Rectal smooth muscle tissue (tissue), 1 donor: ENCODE results near the gene SMC3.
"Not testable (repeated sequence)": the region's sequence is repeated elsewhere in the genome, so short reads cannot be mapped to it uniquely, and the experiment has no call there.

Source experiments
- H3K27ac ChIP-seq: one replicate; pipeline ENCODE4 v1.7.0; 2013; ENCODE audit warnings: low read depth, low read length, inconsistent platforms
- H3K27me3 ChIP-seq: one replicate; pipeline ENCODE4 v1.7.0; 2013; ENCODE audit warnings: low read length; ENCODE audit not compliant: control insufficient read depth, insufficient read depth
- H3K36me3 ChIP-seq: one replicate; pipeline ENCODE4 v1.7.0; 2013; ENCODE audit warnings: low read length; ENCODE audit not compliant: control insufficient read depth, insufficient read depth
- H3K4me1 ChIP-seq: one replicate; pipeline ENCODE4 v1.7.0; 2013; ENCODE audit warnings: low read length; ENCODE audit not compliant: control insufficient read depth, insufficient read depth
- H3K4me3 ChIP-seq: one replicate; pipeline ENCODE4 v1.7.0; 2013; ENCODE audit warnings: low read length
- H3K9ac ChIP-seq: one replicate; pipeline ENCODE4 v1.7.0; 2013; ENCODE audit warnings: low read length

Gene SMC3

GRCh38 chr10:110638319-110638718 lies 70.8 kb downstream of the SMC3 start:
- H3K36me3 ChIP-seq: no peaks in the 10 kb centered on the region
- H3K9ac ChIP-seq: no peak overlapping the region
- H3K27me3 ChIP-seq: peaks cover 6% of the 10 kb centered on the region
- H3K4me1 ChIP-seq: peaks cover 14% of the 10 kb centered on the region
- H3K27ac ChIP-seq: no peak overlapping the region
- H3K4me3 ChIP-seq: no peak overlapping the region

DNA sequence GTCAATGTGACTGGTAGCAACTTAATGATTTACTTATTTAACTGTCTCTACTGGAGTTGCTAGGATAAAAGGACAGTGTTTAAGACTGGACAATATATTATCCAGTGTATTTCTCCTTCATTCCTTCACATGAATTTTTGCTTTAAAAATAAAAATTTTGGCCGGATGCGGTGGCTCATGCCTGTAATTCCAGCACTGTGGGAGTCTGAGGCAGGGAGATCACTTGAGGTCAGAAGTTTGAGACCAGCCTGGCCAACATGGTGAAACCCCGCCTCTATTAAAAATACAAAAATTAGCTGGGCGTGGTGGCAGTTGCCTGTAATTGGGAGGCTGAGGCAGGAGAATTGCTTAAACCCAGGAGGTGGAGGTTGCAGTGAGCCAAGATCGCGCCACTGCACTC lies 71.6 kb downstream of the SMC3 start:
- peaks cover 14% of the 10 kb centered on the region for H3K4me1 ChIP-seq
- H3K36me3 ChIP-seq, H3K4me3 ChIP-seq, H3K27me3 ChIP-seq, H3K27ac ChIP-seq, H3K9ac ChIP-seq: not testable (repeated sequence)

GRCh38 chr10:110639858-110640257 lies 72.4 kb downstream of the SMC3 start:
- H3K4me3 ChIP-seq, H3K27me3 ChIP-seq, H3K36me3 ChIP-seq, H3K27ac ChIP-seq, H3K9ac ChIP-seq: not testable (repeated sequence)
- peaks cover 14% of the 10 kb centered on the region for H3K4me1 ChIP-seq

DNA sequence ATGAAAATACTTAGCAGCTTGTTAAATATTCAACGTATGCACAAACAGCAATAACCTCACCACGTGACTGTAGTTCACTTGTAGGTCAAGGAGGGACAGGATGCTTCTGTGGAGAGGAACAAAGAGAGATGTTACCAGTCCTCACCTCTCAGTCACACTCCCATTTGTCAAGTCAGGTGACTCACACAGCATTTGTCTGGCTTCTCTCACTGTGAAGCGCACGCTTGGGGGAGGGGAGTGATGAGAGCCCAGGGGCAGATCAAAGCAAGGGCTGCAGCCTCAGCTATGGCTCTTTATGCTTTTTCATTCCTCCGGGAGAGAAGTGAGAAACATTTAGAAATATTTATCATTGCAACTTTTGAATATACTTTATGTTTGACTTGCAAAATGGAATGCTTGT lies 73.8 kb downstream of the SMC3 start:
- Histone ChIP-seq H3K4me1 (peaks cover 14% of the 10 kb centered on the region), H3K36me3 (no peaks in the 10 kb centered on the region), H3K27me3 (peaks cover 10% of the 10 kb centered on the region), H3K4me3 (no peak overlapping the region), H3K27ac (peak overlapping the region; percentile 64), H3K9ac (no peak overlapping the region)

GRCh38 chr10:110642204-110643034 lies 74.9 kb downstream of the SMC3 start:
- no peak overlapping the region for H3K9ac ChIP-seq
- H3K27me3 ChIP-seq: peaks cover 10% of the 10 kb centered on the region

GRCh38 chr10:110643035-110643652 lies 75.6 kb downstream of the SMC3 start:
- H3K27ac ChIP-seq: peak overlapping the region; percentile 78
- H3K27me3 ChIP-seq: peaks cover 10% of the 10 kb centered on the region

More at GRCh38 chr10:110642204-110643034, 74.9 kb downstream of the SMC3 start:
- H3K27ac ChIP-seq: no peak overlapping the region
- peaks cover 7% of the 10 kb centered on the region for H3K4me1 ChIP-seq
- H3K36me3 ChIP-seq: no peaks in the 10 kb centered on the region
- H3K4me3 ChIP-seq: no peak overlapping the region

GRCh38 chr10:110643653-110644597 lies 76.4 kb downstream of the SMC3 start, which contains the start of gene RBM20:
Gene RBM20, plus strand, starts transcription at chr10:110644336. Its CDS starts 119 bp downstream, at chr10:110644455.
- Histone ChIP-seq H3K9ac (no peak within 1 kb of the TSS), H3K4me3 (peak within 1 kb of the TSS; percentile 65), H3K27ac (peak within 1 kb of the TSS; percentile 78), H3K4me1 (peaks cover 2% of the 10 kb centered on the region), H3K36me3 (no peaks in the 10 kb centered on the region), H3K27me3 (peaks cover 10% of the 10 kb centered on the region)

More at GRCh38 chr10:110643035-110643652, 75.6 kb downstream of the SMC3 start:
- H3K4me3 ChIP-seq: peak overlapping the region; percentile 65
- H3K9ac ChIP-seq: no peak overlapping the region
- H3K4me1 ChIP-seq: peaks cover 2% of the 10 kb centered on the region
- no peaks in the 10 kb centered on the region for H3K36me3 ChIP-seq

DNA sequence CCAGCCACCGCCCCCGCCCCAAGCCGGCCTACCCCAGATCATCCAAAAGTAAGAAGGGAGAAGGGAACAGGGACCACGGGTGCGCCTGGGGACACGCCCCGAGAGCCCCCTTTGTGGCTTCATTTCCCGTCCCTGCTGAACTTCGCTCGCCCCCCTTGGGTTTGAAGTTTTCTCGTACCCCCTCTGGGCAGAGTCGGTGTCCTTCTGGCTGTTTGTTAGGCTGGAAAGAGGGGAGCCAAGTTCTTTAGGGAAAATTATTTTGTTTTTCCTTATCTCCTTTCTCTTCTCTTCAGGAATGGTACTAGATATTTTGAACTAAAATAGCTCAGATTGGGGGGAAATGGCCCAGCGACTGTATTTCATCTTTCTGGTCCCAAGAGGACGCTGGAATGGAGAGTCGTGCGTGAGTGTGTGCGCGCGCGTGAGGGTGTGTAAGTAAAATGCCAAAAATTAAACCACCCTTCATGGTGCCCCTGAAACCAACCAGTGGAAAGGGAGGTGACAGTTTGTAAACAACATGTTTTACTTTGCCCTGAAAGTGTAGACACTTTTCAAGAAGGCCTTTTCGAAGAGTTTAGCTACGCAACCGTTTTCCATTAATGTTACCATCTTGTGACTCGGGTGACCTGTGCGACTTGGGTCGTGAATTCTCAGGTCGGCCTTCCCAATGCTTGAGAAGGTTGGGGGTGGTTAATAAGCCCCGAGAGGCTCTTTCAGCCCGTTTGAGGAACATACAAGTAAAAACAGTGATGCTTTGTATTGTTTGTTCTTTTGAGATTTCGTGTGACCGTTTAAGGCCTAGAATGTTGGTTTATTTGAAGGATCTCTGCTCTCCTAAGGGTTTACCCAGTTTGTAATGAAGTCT lies 77.3 kb downstream of the SMC3 start:
- H3K36me3 ChIP-seq: no peaks in the 10 kb centered on the region
- H3K4me3 ChIP-seq: peak overlapping the region; percentile 65
- H3K27me3 ChIP-seq: peaks cover 10% of the 10 kb centered on the region
- H3K9ac ChIP-seq: no peak overlapping the region
- H3K4me1 ChIP-seq: peaks cover 2% of the 10 kb centered on the region
- peak overlapping the region; percentile 78 for H3K27ac ChIP-seq

DNA sequence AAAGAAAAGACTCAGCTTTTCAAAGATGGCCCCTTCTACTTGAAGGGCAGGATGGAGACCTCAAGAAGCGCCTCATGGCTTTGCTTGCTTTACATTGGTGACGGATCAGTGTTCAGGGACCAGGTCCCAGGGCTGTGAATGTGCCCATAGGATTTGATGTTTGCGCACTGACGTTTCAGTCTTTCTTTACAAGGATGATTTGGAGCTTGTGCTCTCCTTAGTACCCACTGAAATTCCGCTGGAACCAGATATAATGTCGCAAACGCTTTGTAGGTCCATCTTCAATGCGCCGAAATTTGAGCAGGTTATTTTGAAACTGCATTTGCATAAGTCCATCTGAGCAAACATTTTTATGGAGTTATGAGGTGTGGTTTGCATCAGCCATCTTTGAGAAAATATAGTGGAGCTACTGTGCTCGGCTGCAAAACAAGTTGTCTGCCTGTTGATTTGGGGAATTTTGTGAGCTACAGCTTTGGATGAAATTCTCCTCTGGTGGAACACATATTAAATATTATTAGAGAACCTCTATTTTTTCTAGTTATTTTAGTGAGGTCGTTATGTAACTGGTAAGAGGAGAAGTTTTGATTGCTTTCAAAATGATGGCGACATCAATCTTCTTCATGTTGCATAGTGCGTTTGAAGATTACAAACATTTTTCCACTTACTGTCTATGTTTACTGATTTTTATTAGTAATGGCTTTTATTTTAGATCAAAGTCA lies 79.1 kb downstream of the SMC3 start:
- Histone ChIP-seq H3K4me1 (no peaks in the 10 kb centered on the region), H3K36me3 (no peaks in the 10 kb centered on the region), H3K9ac (no peak overlapping the region), H3K27me3 (peaks cover 10% of the 10 kb centered on the region), H3K27ac (no peak overlapping the region), H3K4me3 (no peak overlapping the region)

DNA sequence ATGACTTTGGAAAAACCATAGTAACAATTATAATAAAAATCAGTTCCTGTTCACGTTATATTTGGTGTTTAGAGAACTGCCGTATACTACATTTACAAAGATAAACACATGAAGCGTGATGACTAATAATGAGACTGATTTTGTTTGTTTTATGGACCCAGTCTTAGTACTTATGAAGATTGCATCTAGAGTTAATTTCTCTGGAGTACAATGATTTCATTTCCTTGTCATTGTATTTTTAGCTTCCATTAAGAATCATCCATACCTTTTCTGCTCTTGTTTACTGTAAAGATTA lies 79.6 kb downstream of the SMC3 start:
- Histone ChIP-seq H3K27me3 (peaks cover 10% of the 10 kb centered on the region), H3K27ac (no peak overlapping the region), H3K36me3 (no peaks in the 10 kb centered on the region), H3K9ac (no peak overlapping the region), H3K4me3 (no peak overlapping the region), H3K4me1 (no peaks in the 10 kb centered on the region)

DNA sequence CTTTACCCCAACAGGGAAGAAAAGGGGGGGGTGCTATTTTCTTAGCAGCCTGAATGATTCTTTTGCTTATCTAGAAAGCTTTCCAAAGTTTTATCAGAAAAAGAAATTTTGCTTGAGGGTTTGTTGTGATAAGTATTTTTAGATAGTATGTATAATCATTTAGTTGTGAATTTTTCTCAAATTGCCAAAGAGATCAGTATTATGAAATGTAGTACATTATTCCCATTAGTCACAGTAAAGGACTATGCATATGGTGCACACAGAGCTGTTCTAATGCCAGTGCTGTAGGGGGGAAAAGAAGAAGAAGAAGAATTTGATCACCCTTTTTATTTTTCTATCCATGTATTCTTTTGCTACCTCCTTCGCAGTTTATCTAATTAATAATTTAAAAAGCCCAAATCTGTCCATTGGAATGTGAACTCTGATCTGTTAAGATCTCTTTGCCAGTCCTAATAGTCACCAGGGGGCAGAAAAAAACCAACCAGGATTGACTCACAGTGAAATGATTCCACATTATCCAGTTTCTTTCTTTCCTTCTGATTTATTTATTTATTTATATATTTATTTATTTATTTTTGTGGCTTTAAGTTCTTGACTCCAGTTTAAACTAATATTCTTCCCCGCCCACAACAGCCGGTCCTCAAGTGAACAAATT lies 81.3 kb downstream of the SMC3 start:
- Histone ChIP-seq H3K36me3 (no peaks in the 10 kb centered on the region), H3K27me3 (peaks cover 4% of the 10 kb centered on the region), H3K9ac (no peak overlapping the region), H3K4me1 (no peaks in the 10 kb centered on the region), H3K4me3 (no peak overlapping the region), H3K27ac (no peak overlapping the region)
